Activated T-cell treated with anti-CD3 and anti-CD28 coated beads, Interleukin-2, amount 50 U/mL, for 24 hours (primary cell): ENCODE measurements around the gene PHKG1.
"Not testable (repeated sequence)": the region's sequence is repeated elsewhere in the genome, so short reads cannot be mapped to it uniquely, and the experiment has no call there.

ENCODE experiments used
- DNase-seq: peaks from one replicate; pipeline ENCODE4 v3.0.0-alpha.2; 2020
- H3K27ac Mint-ChIP-seq: 2 replicates; pipeline ENCODE4 v1.8.0; 2020; ENCODE audit warnings: mild to moderate bottlenecking, mixed read lengths
- H3K27me3 Mint-ChIP-seq: 2 replicates; pipeline ENCODE4 v1.8.0; 2020; ENCODE audit warnings: mixed read lengths
- H3K36me3 Mint-ChIP-seq: 2 replicates; pipeline ENCODE4 v1.8.0; 2020; ENCODE audit warnings: low read depth, mixed read lengths
- H3K4me1 Mint-ChIP-seq: 2 replicates; pipeline ENCODE4 v1.8.0; 2020; ENCODE audit warnings: low read depth, mixed read lengths
- H3K4me3 Mint-ChIP-seq: 2 replicates; pipeline ENCODE4 v1.8.0; 2020; ENCODE audit warnings: mild to moderate bottlenecking, moderate library complexity, mixed read lengths
- H3K9me3 Mint-ChIP-seq: 2 replicates; pipeline ENCODE4 v1.8.0; 2020; ENCODE audit warnings: mixed read lengths

PHKG1 gene

GRCh38 chr7:56063882-56064625, 28.7 kb downstream of the PHKG1 start, which contains the start of gene SUMF2:
TSS of gene SUMF2 (plus strand) at chr7:56064286. CDS start at chr7:56064312, 26 bp downstream.
- Mint-ChIP-seq H3K4me3 (peak within 1 kb of the TSS; percentile 92), H3K36me3 (peaks cover 84% of the 10 kb centered on the region), H3K27me3 (no peaks in the 10 kb centered on the region)

GRCh38 chr7:56063500-56063881, 29.3 kb downstream of the PHKG1 start:
- peaks cover 84% of the 10 kb centered on the region for H3K36me3 Mint-ChIP-seq
- H3K4me3 Mint-ChIP-seq, result peak overlapping the region; percentile 92
- H3K27me3 Mint-ChIP-seq, result no peaks in the 10 kb centered on the region
- H3K9me3 Mint-ChIP-seq, result no peaks in the 10 kb centered on the region
- peak overlapping the region; percentile 97 for H3K27ac Mint-ChIP-seq
- DNase-seq, result no peak
- peaks cover 59% of the 10 kb centered on the region for H3K4me1 Mint-ChIP-seq

More at GRCh38 chr7:56063882-56064625, 28.7 kb downstream of the PHKG1 start, which contains the start of gene SUMF2:
- H3K27ac Mint-ChIP-seq, result peak within 1 kb of the TSS; percentile 97
- H3K4me1 Mint-ChIP-seq, result peaks cover 55% of the 10 kb centered on the region
- peak; percentile 95 for DNase-seq
- no peaks in the 10 kb centered on the region for H3K9me3 Mint-ChIP-seq

GRCh38 chr7:56062382-56062781, 30.4 kb downstream of the PHKG1 start:
- Mint-ChIP-seq H3K9me3 (no peaks in the 10 kb centered on the region), H3K27ac (peak overlapping the region; percentile 87), H3K27me3 (no peaks in the 10 kb centered on the region), H3K36me3 (peaks cover 87% of the 10 kb centered on the region), H3K4me1 (peaks cover 69% of the 10 kb centered on the region), H3K4me3 (peak overlapping the region; percentile 2)
- no peak for DNase-seq

- Mint-ChIP-seq H3K4me1 (peaks cover 63% of the 10 kb centered on the region), H3K9me3 (no peaks in the 10 kb centered on the region), H3K36me3 (peaks cover 84% of the 10 kb centered on the region), H3K4me3 (peak overlapping the region; percentile 90), H3K27ac (peak overlapping the region; percentile 85), H3K27me3 (no peaks in the 10 kb centered on the region)
- DNase-seq, result no peak
These were observed 38.8 kb downstream of the PHKG1 start for GRCh38 chr7:56053993-56054392.

GRCh38 chr7:56053379-56053778, 39.4 kb downstream of the PHKG1 start:
- H3K36me3 Mint-ChIP-seq, result peaks cover 79% of the 10 kb centered on the region
- DNase-seq, result no peak
- no peaks in the 10 kb centered on the region for H3K27me3 Mint-ChIP-seq
- H3K4me3 Mint-ChIP-seq, result peak overlapping the region; percentile 90
- peaks cover 60% of the 10 kb centered on the region for H3K4me1 Mint-ChIP-seq
- H3K9me3 Mint-ChIP-seq, result no peaks in the 10 kb centered on the region
- H3K27ac Mint-ChIP-seq, result peak overlapping the region; percentile 85

GRCh38 chr7:56051339-56052191, 41.2 kb downstream of the PHKG1 start, which contains the start of the genes CCT6A and PSPH:
TSS of gene CCT6A (plus strand) at chr7:56051765. CDS start at chr7:56051849, 84 bp downstream.
TSS of gene PSPH (minus strand) at chr7:56051444. CDS start at chr7:56021212, 30,232 bp downstream.
- Mint-ChIP-seq H3K9me3 (no peaks in the 10 kb centered on the region), H3K36me3 (peaks cover 63% of the 10 kb centered on the region), H3K4me1 (peaks cover 52% of the 10 kb centered on the region), H3K27me3 (no peaks in the 10 kb centered on the region), H3K4me3 (peak within 1 kb of the TSS; percentile 90), H3K27ac (peak within 1 kb of the TSS; percentile 96)
- peak; percentile 95 for DNase-seq

GRCh38 chr7:56051053-56051338, 41.8 kb downstream of the PHKG1 start:
- Mint-ChIP-seq H3K4me1 (peaks cover 49% of the 10 kb centered on the region), H3K4me3 (peak overlapping the region; percentile 90), H3K27ac (peak overlapping the region; percentile 96), H3K27me3 (no peaks in the 10 kb centered on the region), H3K9me3 (no peaks in the 10 kb centered on the region), H3K36me3 (peaks cover 58% of the 10 kb centered on the region)
- no peak for DNase-seq

GRCh38 chr7:56048763-56049162, 44.0 kb downstream of the PHKG1 start:
- DNase-seq, H3K27me3 Mint-ChIP-seq, H3K9me3 Mint-ChIP-seq: not testable (repeated sequence)
- Mint-ChIP-seq H3K4me3 (peak overlapping the region; percentile 90), H3K36me3 (peaks cover 42% of the 10 kb centered on the region), H3K27ac (peak overlapping the region; percentile 16), H3K4me1 (peaks cover 30% of the 10 kb centered on the region)

GRCh38 chr7:56048245-56048644, 44.5 kb downstream of the PHKG1 start:
- H3K36me3 Mint-ChIP-seq, result peaks cover 37% of the 10 kb centered on the region
- no peak overlapping the region for H3K4me3 Mint-ChIP-seq
- DNase-seq, result no peak
- H3K27me3 Mint-ChIP-seq, result no peaks in the 10 kb centered on the region
- peak overlapping the region; percentile 16 for H3K27ac Mint-ChIP-seq
- H3K4me1 Mint-ChIP-seq, result peaks cover 25% of the 10 kb centered on the region
- H3K9me3 Mint-ChIP-seq, result no peaks in the 10 kb centered on the region

GRCh38 chr7:56047446-56048116, 45.2 kb downstream of the PHKG1 start:
- peaks cover 37% of the 10 kb centered on the region for H3K36me3 Mint-ChIP-seq
- not testable (repeated sequence) for H3K27me3 Mint-ChIP-seq, H3K9me3 Mint-ChIP-seq, DNase-seq, H3K4me3 Mint-ChIP-seq, H3K27ac Mint-ChIP-seq
- H3K4me1 Mint-ChIP-seq, result peaks cover 19% of the 10 kb centered on the region

- Mint-ChIP-seq H3K9me3 (no peaks in the 10 kb centered on the region), H3K4me3 (no peak overlapping the region), H3K36me3 (peaks cover 37% of the 10 kb centered on the region), H3K27me3 (no peaks in the 10 kb centered on the region), H3K4me1 (peaks cover 18% of the 10 kb centered on the region), H3K27ac (no peak overlapping the region)
- DNase-seq, result no peak
These were observed 45.9 kb downstream of the PHKG1 start for GRCh38 chr7:56046721-56047445.

GRCh38 chr7:56045758-56046157, 47.0 kb downstream of the PHKG1 start:
- peak overlapping the region; percentile 37 for H3K27ac Mint-ChIP-seq
- H3K4me3 Mint-ChIP-seq, result not testable (repeated sequence)

GRCh38 chr7:56040730-56041129, 52.0 kb downstream of the PHKG1 start:
- Mint-ChIP-seq H3K36me3 (peaks cover 35% of the 10 kb centered on the region), H3K9me3 (no peaks in the 10 kb centered on the region), H3K27ac (peak overlapping the region; percentile 47), H3K4me1 (peaks cover 2% of the 10 kb centered on the region), H3K27me3 (no peaks in the 10 kb centered on the region), H3K4me3 (no peak overlapping the region)
- DNase-seq, result no peak

More at GRCh38 chr7:56045758-56046157, 47.0 kb downstream of the PHKG1 start:
- peaks cover 39% of the 10 kb centered on the region for H3K36me3 Mint-ChIP-seq
- DNase-seq, H3K27me3 Mint-ChIP-seq, H3K9me3 Mint-ChIP-seq: not testable (repeated sequence)
- H3K4me1 Mint-ChIP-seq, result peaks cover 18% of the 10 kb centered on the region
